Karpas-422 (cell line): ENCODE results near the gene C6orf120. TPM values are rescaled to one million over a fixed set of nuclear protein-coding genes. Genes with fewer than 3 reads are reported as not detected.

Experiments used
- DNase-seq: peaks from one replicate; pipeline ENCODE4 v3.0.0-alpha.2; 2015
- H2AFZ ChIP-seq: fragments of 200-600 bp; sonication (generic); 2 replicates; pipeline ENCODE4 v1.6.1; 2014; ENCODE audit warnings: antibody characterized with exemption, low read length, mixed read lengths
- H3K27ac ChIP-seq: fragments of 200-600 bp; sonication (generic); 2 replicates; pipeline ENCODE4 v1.5.1; 2014; ENCODE audit warnings: mild to moderate bottlenecking, low read length, moderate library complexity
- H3K27me3 ChIP-seq: fragments of 200-600 bp; sonication (generic); 2 replicates; pipeline ENCODE4 v1.6.1; 2014; ENCODE audit warnings: low read length, mixed read lengths
- H3K36me3 ChIP-seq: fragments of 200-600 bp; sonication (generic); 2 replicates; pipeline ENCODE4 v1.6.1; 2014; ENCODE audit warnings: low read length, mixed read lengths; ENCODE audit not compliant: insufficient read depth
- H3K4me1 ChIP-seq: fragments of 200-600 bp; sonication (generic); 2 replicates; pipeline ENCODE4 v1.6.1; 2014; ENCODE audit warnings: mild to moderate bottlenecking, low read length, mixed read lengths
- H3K4me2 ChIP-seq: fragments of 200-600 bp; sonication (generic); 2 replicates; pipeline ENCODE4 v1.6.1; 2014; ENCODE audit warnings: low read length, low read depth, mild to moderate bottlenecking; ENCODE audit not compliant: poor library complexity, severe bottlenecking
- H3K4me3 ChIP-seq: fragments of 200-600 bp; sonication (generic); 2 replicates; pipeline ENCODE4 v1.5.1; 2014; ENCODE audit warnings: mild to moderate bottlenecking, antibody characterized with exemption, low read length, mixed read lengths
- H3K79me2 ChIP-seq: fragments of 200-600 bp; sonication (generic); 2 replicates; pipeline ENCODE4 v1.6.1; 2014; ENCODE audit warnings: mild to moderate bottlenecking, low read length, mixed read lengths
- H3K9ac ChIP-seq: fragments of 200-600 bp; sonication (generic); 2 replicates; pipeline ENCODE4 v1.6.0; 2014; ENCODE audit warnings: low read length
- H3K9me2 ChIP-seq: fragments of 200-600 bp; sonication (generic), shearing (Covaris generic); replicated peaks from 2 replicates; pipeline ENCODE4 v1.6.0; 2014; ENCODE audit warnings: mild to moderate bottlenecking, low read length, moderate library complexity; ENCODE audit not compliant: insufficient read depth
- H3K9me3 ChIP-seq: fragments of 300-700, 200-600 bp; sonication (generic); 2 replicates; pipeline ENCODE4 v1.6.1; 2014; ENCODE audit warnings: low read length, mixed read lengths
- H4K20me1 ChIP-seq: fragments of 200-600 bp; sonication (generic); 2 replicates; pipeline ENCODE4 v1.6.1; 2014; ENCODE audit warnings: mild to moderate bottlenecking, antibody characterized with exemption, low read length, low read depth; ENCODE audit not compliant: insufficient read depth
- total RNA-seq: library from RNA; depleted of rRNA; stranded (reverse); fragments of >200 nt; shearing (Covaris generic); gene quantifications from 2 replicates; pipeline ENCODE4 v1.2.3, GENCODE V29; 2014; ENCODE audit warnings: low replicate concordance

Gene C6orf120
- total RNA-seq, 1 experiment from 2014 or later = 51.4 TPM

GRCh38 chr6:169660751-169661390 lies 41.1 kb upstream of the C6orf120 start:
- H3K27me3 ChIP-seq = no peaks in the 10 kb centered on the region
- no peaks in the 10 kb centered on the region for H3K9me3 ChIP-seq
- peaks cover 10% of the 10 kb centered on the region; the same call in 1 of the 2 replicates for H3K36me3 ChIP-seq
- no peaks in the 10 kb centered on the region for H4K20me1 ChIP-seq
- no peaks in the 10 kb centered on the region for H3K9me2 ChIP-seq
- no peak for DNase-seq
- H3K79me2 ChIP-seq = no peaks in the 10 kb centered on the region
- no peak overlapping the region for H2AFZ ChIP-seq
- H3K4me2 ChIP-seq = no peak overlapping the region
- no peak overlapping the region for H3K27ac ChIP-seq
- H3K9ac ChIP-seq = no peak overlapping the region
- peaks cover 5% of the 10 kb centered on the region for H3K4me1 ChIP-seq
- no peak overlapping the region for H3K4me3 ChIP-seq

- Histone ChIP-seq H3K27me3 (no peaks in the 10 kb centered on the region), H3K79me2 (no peaks in the 10 kb centered on the region), H4K20me1 (no peaks in the 10 kb centered on the region), H3K4me3 (no peak overlapping the region), H3K27ac (no peak overlapping the region), H3K36me3 (peaks cover 10% of the 10 kb centered on the region; the same call in 1 of the 2 replicates), H3K4me2 (no peak overlapping the region), H3K4me1 (peaks cover under 1% of the 10 kb centered on the region; the same call in 1 of the 2 replicates), H3K9ac (no peak overlapping the region), H3K9me3 (no peaks in the 10 kb centered on the region), H3K9me2 (no peaks in the 10 kb centered on the region), H2AFZ (no peak overlapping the region)
- no peak for DNase-seq
These were observed 40.6 kb upstream of the C6orf120 start for GRCh38 chr6:169661391-169661756.

- no peaks in the 10 kb centered on the region for H3K27me3 ChIP-seq
- no peaks in the 10 kb centered on the region for H3K9me3 ChIP-seq
- DNase-seq = no peak
- no peak overlapping the region for H3K4me3 ChIP-seq
- no peak overlapping the region for H3K27ac ChIP-seq
- peaks cover 14% of the 10 kb centered on the region; the same call in 1 of the 2 replicates for H3K36me3 ChIP-seq
- H3K79me2 ChIP-seq = no peaks in the 10 kb centered on the region
- H2AFZ ChIP-seq = no peak overlapping the region
- H4K20me1 ChIP-seq = no peaks in the 10 kb centered on the region
- H3K9me2 ChIP-seq = no peaks in the 10 kb centered on the region
- H3K9ac ChIP-seq = no peak overlapping the region
- H3K4me1 ChIP-seq = no peaks in the 10 kb centered on the region
- no peak overlapping the region for H3K4me2 ChIP-seq
These were observed 38.5 kb upstream of the C6orf120 start for GRCh38 chr6:169663468-169663867.

- Histone ChIP-seq H3K27me3 (no peaks in the 10 kb centered on the region), H4K20me1 (no peaks in the 10 kb centered on the region), H3K9ac (no peak overlapping the region), H3K9me3 (no peaks in the 10 kb centered on the region), H3K4me2 (no peak overlapping the region), H3K4me3 (no peak overlapping the region), H3K27ac (no peak overlapping the region), H3K4me1 (no peaks in the 10 kb centered on the region), H3K36me3 (peaks cover 14% of the 10 kb centered on the region; the same call in 1 of the 2 replicates), H2AFZ (no peak overlapping the region), H3K79me2 (no peaks in the 10 kb centered on the region), H3K9me2 (no peaks in the 10 kb centered on the region)
- DNase-seq = no peak
These were observed 37.7 kb upstream of the C6orf120 start for GRCh38 chr6:169664227-169664626.

- Histone ChIP-seq H4K20me1 (no peaks in the 10 kb centered on the region), H3K27me3 (no peaks in the 10 kb centered on the region), H2AFZ (no peak overlapping the region), H3K79me2 (0 out of 2 replicates have a peak, but pooled peaks cover 4% of the 10 kb centered on the region), H3K27ac (no peak overlapping the region), H3K9ac (no peak overlapping the region), H3K36me3 (peaks cover 14% of the 10 kb centered on the region; the same call in 1 of the 2 replicates), H3K4me1 (no peaks in the 10 kb centered on the region), H3K9me2 (no peaks in the 10 kb centered on the region), H3K4me3 (no peak overlapping the region), H3K9me3 (no peaks in the 10 kb centered on the region), H3K4me2 (no peak overlapping the region)
- DNase-seq = no peak
These were observed 36.6 kb upstream of the C6orf120 start for GRCh38 chr6:169665289-169665688.

- Histone ChIP-seq H3K27ac (no peak overlapping the region), H3K79me2 (peaks cover 10% of the 10 kb centered on the region; the same call in 1 of the 2 replicates), H3K27me3 (no peaks in the 10 kb centered on the region), H3K9ac (no peak overlapping the region), H3K4me2 (no peak overlapping the region), H3K4me1 (no peaks in the 10 kb centered on the region), H3K9me2 (no peaks in the 10 kb centered on the region), H4K20me1 (no peaks in the 10 kb centered on the region), H3K9me3 (no peaks in the 10 kb centered on the region), H2AFZ (no peak overlapping the region), H3K36me3 (peaks cover 14% of the 10 kb centered on the region; the same call in 1 of the 2 replicates), H3K4me3 (no peak overlapping the region)
- no peak for DNase-seq
These were observed 35.5 kb upstream of the C6orf120 start for GRCh38 chr6:169666441-169666840.

GRCh38 chr6:169667716-169668115 lies 34.2 kb upstream of the C6orf120 start:
- Histone ChIP-seq H2AFZ (no peak overlapping the region), H3K4me3 (no peak overlapping the region), H3K4me2 (no peak overlapping the region), H3K79me2 (peaks cover 20% of the 10 kb centered on the region; the same call in 1 of the 2 replicates), H3K36me3 (peaks cover 23% of the 10 kb centered on the region; the same call in 1 of the 2 replicates), H3K9ac (no peak overlapping the region), H3K27ac (no peak overlapping the region), H3K27me3 (no peaks in the 10 kb centered on the region), H3K9me3 (no peaks in the 10 kb centered on the region), H3K4me1 (no peaks in the 10 kb centered on the region), H4K20me1 (no peaks in the 10 kb centered on the region), H3K9me2 (no peaks in the 10 kb centered on the region)
- no peak for DNase-seq

- H3K4me2 ChIP-seq = no peak overlapping the region
- H3K36me3 ChIP-seq = peaks cover 24% of the 10 kb centered on the region; the same call in 1 of the 2 replicates
- no peak for DNase-seq
These were observed 33.6 kb upstream of the C6orf120 start for GRCh38 chr6:169668203-169668847.

More at GRCh38 chr6:169668203-169668847, 33.6 kb upstream of the C6orf120 start:
- H3K27me3 ChIP-seq = no peaks in the 10 kb centered on the region
- no peaks in the 10 kb centered on the region for H3K9me3 ChIP-seq
- no peak overlapping the region for H3K9ac ChIP-seq
- H4K20me1 ChIP-seq = no peaks in the 10 kb centered on the region
- H3K4me3 ChIP-seq = no peak overlapping the region
- H3K79me2 ChIP-seq = peaks cover 25% of the 10 kb centered on the region; the same call in 1 of the 2 replicates
- no peak overlapping the region for H3K27ac ChIP-seq
- no peak overlapping the region for H2AFZ ChIP-seq
- H3K4me1 ChIP-seq = no peaks in the 10 kb centered on the region
- no peaks in the 10 kb centered on the region for H3K9me2 ChIP-seq
